IPS-11a (cell line): ENCODE measurements around the gene BMAL1.

Source experiments
- H3K4me3 ChIP-seq: one replicate; pipeline ENCODE4 v1.5.1; 2013; ENCODE audit warnings: low read depth, low read length, control low read depth

Gene BMAL1

DNA sequence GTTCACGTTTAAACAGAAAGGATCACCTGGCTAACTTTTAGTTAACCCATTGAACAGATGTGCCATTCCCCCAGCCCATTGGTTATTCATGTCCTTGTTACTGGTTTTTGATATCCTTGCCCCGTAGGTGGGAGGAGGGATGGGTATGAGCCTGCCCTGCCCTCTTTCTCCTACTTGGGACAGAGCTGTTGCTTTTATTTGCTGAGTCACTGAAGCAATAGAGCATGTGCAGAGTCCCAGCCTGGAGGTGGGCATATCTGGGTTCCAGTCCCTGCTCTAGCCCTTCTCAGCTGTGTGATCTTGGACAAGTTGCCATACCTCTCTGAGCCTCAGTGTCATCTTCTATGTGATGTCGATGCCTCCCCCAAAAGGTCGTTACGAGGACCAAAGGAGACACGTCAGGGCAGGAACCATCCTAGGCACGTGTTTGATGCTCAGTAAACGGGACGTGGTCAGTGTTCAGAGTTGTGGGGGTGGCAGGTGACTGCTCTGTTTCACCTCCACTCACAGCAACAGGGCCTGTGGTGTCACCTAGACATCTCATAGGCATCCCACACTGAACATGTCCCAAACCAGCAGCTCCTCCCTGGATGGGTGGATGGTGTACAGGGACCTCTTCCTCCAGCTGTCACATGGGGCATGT lies 61.0 kb downstream of the BMAL1 start:
- H3K4me3 ChIP-seq: no peak overlapping the region

DNA sequence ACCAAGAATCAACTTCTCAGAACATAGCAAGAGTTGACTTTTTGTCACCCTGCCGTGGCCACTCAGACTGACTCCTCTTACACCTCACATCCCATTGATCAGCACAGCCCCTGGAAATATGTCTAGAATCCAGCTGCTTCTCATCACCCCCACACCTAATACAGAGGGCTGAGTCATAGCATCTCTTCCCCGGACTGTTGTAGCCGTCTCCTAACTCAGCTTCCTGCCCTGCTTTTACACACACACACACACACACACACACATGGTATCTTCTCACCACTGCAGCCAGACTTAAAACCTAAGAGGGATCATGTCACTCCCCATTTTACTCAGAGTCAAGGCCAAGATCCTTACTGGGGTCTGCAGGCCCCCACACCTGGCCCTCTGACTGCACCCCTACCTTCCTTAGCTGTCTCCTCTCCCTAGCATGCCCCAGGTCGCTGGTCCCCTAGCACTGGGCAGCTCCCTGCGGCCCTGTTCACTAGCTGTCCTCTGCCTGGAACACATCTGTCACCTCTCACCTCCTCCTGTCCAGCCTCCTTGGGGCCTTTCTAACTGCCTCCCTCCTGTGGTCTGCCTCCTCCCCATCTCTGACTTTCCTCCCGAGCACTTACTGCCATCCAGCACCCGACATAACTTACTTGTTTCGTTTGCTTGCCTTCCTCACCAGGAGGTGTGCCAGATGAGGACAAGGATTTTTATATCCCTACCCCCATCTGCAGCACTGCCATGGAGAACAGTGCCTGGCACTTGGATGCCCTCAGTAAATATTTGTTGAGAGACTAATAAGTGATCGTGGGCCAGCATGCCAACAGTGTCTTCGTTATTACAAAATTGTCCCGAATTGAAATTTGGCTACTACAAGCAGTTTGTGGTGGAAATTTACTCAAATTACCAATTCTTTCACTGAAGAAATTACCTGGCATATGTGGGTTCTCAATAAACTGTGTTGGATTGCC lies 61.9 kb downstream of the BMAL1 start:
- no peak overlapping the region for H3K4me3 ChIP-seq

DNA sequence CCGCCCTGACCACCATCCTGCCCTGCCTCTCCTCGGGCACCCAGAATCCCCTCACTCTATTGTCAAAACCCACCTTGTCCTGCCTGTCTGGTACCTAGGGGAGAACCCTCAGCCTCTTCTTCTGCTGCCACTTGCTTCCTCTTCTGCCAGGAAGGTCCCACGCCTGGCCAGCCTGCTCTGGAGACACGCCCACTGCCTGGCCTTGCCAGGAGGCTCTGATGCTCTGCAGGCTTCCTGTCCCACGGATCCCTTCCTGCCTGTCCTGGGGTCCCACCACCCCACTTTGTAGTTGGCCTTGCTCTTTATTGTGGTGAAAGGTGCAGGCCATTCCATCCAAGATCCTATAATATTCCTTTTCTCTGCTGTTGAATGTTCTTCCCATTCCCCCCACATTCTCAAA lies 63.4 kb downstream of the BMAL1 start:
- no peak overlapping the region for H3K4me3 ChIP-seq

DNA sequence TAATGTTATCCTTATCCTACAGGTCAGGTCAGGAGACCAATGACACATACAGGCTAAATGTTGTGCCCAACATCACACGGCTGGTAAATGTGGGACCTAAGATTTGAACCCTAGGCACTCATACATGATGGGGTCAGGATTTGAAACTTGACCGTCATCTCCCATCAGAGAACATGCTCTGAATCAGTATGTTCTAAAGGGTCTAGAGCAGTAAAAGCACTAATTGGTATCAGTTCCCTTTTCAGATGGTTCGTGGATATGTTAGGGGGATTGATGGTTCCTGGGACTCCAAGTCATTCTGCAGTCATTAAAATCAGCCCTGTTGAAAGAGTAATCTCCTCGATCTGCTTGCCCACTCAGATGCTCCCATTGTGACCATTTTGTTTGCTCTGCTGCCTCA lies 65.5 kb downstream of the BMAL1 start:
- H3K4me3 ChIP-seq: no peak overlapping the region

DNA sequence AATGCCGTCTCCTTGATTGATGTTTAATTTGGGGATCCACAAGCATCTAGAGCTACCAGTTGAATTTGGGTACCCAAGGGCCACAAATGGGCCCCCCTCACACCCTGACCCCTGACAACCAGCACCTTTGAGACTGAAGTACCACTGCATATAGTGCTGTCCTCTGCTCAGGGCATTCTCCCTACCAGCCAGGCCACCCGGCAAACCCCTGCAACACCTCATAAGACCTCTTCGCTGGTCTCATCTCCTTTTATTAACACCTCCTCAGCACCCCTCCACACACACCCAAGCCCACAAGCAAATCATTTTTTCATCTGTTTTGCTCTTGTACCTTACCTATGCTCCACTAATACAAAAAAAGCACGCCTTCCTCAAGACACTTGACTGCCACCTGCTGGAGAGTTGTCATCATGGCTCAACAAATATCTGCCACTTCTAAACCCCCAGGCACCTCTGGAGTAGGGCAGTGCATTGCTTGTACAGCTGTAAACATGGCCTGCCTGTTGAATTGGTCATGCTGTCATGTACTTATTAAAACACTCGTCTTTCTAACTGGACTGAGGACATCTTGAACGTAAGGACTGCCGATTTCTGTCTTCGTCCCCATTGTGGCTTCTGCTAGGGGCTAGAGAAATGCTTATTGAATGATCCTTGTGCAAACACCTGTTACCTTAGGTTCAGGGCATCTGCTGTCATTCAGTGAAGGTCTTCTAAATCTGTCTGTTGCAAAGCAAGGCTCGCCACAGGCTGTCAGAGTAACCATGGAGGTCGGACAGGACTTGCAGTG lies 66.5 kb downstream of the BMAL1 start:
- H3K4me3 ChIP-seq: no peak overlapping the region

DNA sequence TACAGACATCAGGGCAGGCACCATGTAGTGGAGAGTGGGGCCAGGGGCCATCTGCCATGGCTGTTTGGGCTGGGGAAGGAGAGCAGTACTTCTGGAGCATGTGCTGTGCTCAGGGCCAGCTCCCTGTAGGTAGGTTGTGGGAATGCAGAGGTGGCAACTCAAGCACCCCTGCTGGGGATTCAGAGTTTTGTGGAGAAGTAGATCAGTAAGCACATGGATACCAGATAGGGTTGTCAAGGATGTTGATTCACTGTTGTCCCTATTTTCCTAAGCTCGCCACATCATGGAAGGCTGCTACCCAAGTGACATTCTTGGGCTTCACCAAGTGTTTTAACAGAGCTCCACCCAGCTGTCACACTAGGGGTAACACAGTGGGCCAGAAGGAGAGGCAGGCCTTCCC lies 67.2 kb downstream of the BMAL1 start:
- H3K4me3 ChIP-seq: no peak overlapping the region

DNA sequence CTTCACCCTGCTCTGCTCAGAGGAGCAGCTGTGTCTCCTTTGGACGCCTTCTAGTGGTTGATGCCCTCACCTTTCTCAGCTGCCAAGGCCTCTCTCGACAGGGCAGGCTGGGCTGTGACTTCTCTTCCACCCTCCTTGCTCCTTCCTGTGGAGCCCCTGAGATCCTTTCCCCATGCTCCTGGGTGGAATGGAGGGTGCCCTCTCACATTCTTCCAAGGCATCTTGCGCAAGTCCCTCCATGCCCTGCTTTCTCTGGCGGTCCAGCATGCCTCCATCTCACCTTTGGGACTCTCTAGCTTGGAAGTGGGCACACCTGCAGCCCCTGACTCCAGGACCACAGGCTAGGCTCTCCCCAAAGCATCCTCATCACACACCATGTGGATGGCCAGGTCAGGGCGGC lies 68.9 kb downstream of the BMAL1 start:
- no peak overlapping the region for H3K4me3 ChIP-seq

DNA sequence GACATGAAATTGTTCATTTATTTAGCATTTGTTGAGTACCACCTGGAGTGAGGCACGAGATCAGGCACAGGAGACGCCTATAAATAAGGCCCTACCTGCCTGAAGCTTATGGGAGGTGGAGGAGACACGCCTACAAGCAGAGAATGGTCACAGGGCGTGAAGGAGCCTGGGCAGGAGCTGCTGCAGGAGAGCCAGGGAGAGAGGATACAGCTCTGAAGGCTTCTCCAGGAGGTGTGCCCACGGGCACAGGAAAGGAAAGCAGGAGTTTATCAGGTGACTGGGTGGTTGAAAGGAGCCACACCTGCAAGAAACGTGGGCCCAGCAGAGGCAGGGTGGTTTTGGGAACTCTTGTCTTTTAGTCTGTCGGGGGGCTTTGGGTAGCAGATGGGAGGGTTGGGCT lies 70.3 kb downstream of the BMAL1 start:
- no peak overlapping the region for H3K4me3 ChIP-seq

DNA sequence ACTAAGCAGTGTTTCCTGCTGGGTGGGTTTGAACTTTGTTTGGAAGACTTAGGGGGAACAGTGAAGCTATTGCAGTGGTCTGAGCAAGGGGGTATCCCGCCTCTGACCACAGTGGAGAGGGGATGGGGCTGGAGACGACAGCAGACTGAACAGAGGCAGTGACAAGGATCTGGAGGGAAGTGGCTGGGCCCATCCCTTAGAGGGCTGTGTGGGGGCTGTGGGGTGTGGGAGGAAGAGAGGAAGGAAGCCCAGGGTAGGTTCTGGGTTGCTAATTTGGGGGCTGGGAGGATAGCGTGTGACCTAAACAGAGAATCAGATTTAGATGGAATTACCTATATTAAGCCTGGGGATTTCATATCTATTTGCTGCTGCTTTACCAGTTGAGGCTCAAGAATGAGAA lies 70.7 kb downstream of the BMAL1 start:
- H3K4me3 ChIP-seq: no peak overlapping the region

DNA sequence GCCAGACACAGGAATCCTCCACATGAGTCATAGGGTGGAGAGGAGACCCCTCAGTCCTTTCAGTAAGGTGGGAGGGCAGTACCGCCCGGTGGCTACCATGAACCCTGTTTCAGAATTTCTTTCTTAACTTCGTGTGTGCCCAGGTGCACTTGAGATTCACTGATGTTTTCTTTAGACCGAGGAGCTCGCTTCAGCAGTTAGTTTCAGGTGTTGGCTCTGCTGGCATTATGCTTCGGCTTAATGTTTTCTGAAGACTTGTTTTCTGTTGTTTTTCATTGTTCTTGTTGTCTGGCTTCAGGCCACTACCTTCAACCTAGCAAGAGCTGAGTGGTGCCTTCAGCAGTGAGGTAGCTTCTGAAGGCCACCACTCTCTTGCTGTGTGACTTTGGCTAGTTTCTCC lies 71.5 kb downstream of the BMAL1 start:
- H3K4me3 ChIP-seq: no peak overlapping the region

DNA sequence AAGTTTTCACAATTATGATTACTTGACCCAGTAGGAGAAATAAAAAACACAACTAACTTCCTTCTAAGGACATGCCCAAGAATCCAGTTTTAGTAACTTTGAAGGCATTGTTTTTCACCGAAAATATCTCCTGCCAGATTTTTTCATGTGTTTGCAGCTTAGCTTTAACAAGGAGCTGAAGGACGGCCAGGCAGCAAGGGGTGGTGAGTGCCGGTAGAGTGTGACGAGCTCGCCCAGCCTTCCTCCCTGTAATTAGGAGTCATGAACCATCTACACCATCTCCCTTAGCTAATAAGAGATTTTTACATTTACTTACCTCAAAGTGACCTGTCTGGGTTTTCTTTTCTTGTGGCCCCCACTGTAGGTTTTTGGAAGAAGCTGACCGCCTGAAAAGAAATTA lies 72.0 kb downstream of the BMAL1 start:
- H3K4me3 ChIP-seq: no peak overlapping the region

DNA sequence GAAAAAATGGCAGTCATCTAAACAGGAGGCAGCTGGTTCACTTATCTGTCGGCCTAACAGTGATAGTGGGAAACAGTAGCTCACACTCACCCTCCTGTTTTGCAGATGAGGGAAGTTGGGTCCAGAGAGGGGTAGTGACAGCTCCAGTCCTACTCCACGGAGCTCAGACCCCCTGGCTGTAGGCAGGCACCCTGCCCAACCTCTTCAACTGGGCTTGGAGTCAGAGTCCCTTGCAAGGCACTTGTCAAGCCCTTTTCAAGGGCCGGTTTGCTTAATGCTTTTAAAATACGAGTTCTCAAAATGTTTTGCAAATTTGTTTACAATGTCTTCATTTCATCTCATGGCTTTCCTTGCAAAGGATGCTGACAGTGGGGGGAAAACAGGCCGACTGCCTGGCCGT lies 75.1 kb downstream of the BMAL1 start:
- no peak overlapping the region for H3K4me3 ChIP-seq

DNA sequence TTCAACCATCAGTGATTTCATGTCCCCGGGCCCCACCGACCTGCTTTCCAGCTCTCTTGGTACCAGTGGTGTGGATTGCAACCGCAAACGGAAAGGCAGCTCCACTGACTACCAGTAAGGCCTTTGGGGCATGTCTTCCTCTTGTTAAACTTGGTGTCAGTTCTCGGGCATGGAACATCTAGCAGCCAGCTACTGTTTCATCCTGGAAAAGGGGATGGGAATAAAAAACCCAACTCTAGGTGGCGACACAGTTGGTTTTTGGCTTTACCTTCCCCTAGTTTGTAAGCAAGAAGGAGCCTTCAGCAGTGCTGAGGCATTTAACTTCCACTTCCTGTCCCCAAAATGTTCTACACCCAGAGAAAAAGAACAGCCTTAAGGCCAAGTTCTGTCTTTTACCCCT lies 76.7 kb downstream of the BMAL1 start:
- no peak overlapping the region for H3K4me3 ChIP-seq

DNA sequence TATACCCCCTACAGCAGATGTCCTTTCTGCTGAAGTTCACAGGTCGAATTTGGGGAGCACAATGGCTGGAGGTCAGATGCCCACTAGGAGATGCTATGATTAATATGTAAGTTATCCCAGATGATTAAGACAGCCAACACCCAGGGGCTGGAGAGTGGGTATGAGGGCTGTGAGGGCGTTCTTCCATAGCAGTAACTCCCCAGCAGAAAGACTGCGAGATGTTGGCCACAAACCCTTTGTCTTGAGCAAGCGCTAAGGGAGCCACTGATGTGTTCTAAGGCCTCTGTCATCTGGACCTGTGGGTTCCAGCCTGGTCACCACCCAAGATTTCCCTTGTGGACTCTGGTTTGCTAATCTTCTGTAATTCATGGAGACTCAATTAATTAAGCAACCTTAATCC lies 77.6 kb downstream of the BMAL1 start:
- no peak overlapping the region for H3K4me3 ChIP-seq

DNA sequence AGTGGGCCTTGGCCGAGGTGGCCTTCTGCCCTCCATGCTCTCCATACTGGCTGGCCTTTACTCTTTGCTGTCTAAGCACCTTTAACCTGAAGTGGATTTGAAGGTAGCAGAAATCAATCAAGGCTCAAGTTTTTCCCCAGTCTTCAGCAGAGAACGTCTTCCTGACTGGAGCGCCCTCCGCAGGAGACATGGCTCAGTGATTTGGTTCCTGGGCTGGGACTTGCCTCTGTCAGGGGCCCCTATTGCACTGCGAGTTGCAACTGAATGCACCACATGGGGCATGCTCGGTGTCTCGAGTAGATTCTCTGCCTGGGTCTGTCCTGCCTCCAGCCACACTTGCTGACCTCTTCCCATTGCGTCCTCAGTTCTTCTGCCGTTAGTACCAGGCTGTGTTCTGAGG lies 79.6 kb downstream of the BMAL1 start:
- H3K4me3 ChIP-seq: no peak overlapping the region

DNA sequence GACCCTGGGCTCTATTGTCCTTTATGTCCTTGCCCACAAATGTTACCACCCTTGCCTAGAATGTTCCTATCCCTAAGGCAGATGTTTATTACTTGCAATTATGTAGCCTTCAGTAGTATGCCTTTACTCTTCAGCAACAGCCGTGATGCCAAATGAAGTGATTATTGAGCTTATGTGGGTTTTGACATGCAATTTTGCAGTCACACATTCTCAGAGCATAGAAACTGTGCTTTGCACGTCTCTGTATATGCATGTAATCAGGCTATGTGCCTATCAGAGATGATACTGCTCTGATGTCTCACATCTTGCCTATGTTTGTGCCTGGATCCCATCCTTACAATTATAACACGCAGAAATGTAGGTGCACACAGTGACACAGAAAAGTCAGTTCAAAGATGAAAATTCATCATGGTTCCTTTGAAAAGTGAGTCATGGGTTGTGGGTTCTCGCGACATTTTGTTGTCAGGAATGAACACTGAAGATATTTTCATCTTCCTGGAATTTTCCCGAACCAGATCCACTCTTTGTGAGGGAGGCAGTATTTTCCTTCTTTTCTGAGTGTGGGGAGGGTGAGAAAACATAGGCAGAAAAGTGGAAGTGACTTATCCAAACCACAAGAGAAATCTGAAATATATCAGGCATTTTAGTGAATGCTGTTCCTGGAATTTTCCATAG lies 81.1 kb downstream of the BMAL1 start:
- no peak overlapping the region for H3K4me3 ChIP-seq

DNA sequence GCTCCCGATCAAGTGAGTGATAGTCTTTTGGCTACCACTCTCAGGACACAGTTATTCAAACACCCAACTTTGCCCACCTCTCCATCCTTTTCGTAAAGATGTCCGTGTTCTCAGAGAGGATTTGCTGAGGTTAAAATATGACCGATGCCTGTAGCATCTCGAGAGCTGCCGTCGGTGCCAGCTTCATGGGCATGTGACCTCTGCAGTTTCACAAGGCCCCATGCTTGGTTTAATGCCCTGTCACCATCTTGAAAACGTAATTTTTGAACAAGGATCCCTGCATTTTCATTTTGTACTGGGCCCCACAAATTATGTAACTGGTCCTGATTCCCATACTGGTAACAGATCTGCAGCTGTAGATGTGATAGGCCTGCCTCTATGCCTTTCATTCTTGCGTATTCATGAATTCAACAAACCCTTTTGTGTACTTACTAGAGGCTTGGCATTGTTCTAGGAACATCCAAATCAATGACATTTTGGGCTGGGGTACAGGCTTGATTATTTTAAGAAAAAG lies 85.1 kb downstream of the BMAL1 start:
- H3K4me3 ChIP-seq: no peak overlapping the region

DNA sequence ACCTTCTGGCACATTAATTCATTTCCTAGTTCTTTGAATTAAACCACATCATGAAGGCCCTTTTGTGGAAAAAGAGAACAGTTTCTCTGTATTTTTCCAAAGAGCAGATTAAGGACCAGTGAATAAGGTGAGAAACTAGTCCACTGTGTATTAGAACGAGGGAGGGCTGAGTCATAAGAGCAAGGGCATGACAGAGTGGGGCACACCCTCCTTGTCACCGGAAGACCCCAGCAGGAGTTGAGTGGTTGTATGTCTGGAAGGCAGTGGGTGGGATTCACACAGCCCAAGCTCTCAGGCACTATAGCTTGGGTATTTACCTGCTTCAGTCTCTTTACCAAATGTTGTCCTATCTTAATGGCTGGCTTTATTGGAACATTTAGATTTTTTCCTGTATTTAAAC lies 86.8 kb downstream of the BMAL1 start:
- no peak overlapping the region for H3K4me3 ChIP-seq

DNA sequence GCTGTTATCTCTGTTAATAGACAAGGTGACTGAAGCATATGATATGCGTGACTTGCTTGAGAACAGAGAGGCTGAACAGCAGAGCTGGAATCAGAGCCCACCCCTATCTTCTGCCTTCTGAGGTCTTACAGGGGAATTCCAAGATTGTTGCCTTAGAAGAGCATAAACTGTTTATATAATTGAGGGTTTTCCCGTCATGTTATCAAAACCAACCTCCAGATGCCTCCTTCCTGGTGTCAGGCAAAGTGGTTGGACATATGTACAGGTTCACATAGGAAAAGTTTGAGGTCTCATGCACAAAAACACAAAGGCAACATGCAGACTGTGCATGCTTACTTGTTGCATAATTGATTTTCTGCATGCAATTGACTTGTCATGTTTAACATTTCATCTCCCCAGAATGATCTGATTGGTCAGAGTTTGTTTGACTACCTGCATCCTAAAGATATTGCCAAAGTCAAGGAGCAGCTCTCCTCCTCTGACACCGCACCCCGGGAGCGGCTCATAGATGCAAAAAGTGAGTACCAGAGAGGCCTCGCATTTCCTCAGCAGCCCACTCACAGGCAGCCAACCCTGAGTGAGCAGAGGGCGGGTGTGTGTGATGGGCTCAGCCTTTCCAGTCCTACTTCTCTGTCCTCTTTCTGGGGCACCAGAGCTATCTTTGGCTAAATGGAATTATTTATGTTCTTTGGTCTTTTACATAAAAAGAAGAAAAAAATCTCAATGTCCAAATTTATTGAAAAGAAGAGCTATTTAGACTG lies 88.9 kb downstream of the BMAL1 start:
- no peak overlapping the region for H3K4me3 ChIP-seq

DNA sequence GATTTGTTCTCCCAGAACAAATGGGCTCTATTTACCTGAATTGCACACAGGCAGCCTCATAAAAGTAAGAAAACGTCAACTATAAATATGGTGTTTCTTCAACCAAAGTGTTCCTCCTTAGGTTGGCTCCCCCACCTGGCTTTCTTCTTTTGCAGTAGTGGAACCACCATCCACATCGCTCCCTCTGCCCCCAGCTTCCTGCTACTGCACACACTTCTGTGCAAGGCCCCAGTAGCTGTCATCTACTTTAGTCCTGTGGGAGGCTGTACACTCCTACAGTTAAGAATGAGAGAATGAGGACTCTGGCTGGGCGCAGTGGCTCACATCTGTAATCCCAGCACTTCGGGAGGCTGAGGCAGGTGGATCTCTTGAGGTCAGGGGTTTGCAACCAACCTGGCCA lies 89.5 kb downstream of the BMAL1 start:
- H3K4me3 ChIP-seq: no peak overlapping the region
